Measurements from ENCODE around the gene SYCP2.

Gene SYCP2

GRCh38 chr20:59944726-59945125, 11.3 kb upstream of the SYCP2 start:
- no peak overlapping the region for H3K27ac ChIP-seq
- no peak for TF ChIP-seq CTCF (IDR thresholded peaks at IDR 0.05)
- no peak for DNase-seq
- H3K4me1 ChIP-seq, result peaks cover 0 to 25% (median 6%) of the 10 kb centered on the region in 4 donors
- peaks cover 13 to 33% (median 24%) of the 10 kb centered on the region in 3 donors for H3K36me3 ChIP-seq
- no peaks in the 10 kb centered on the region for H3K9me3 ChIP-seq
- H3K27me3 ChIP-seq, result no peaks in the 10 kb centered on the region
- no peak overlapping the region for H3K4me3 ChIP-seq
- intact Hi-C loops (cut with DNase I; ENCODE audit: low total_unique reads), result no loop called here

- TF ChIP-seq CTCF (IDR thresholded peaks at IDR 0.05), result no peak
- peaks cover 13 to 33% (median 24%) of the 10 kb centered on the region in 3 donors for H3K36me3 ChIP-seq
- H3K27ac ChIP-seq, result peak overlapping the region in 1 of 2 donors; percentile 91
- no peak overlapping the region for H3K4me3 ChIP-seq
- H3K4me1 ChIP-seq, result peaks cover 3 to 42% (median 26%) of the 10 kb centered on the region in 4 donors
- no peak for DNase-seq
- no peaks in the 10 kb centered on the region for H3K9me3 ChIP-seq
- no peaks in the 10 kb centered on the region for H3K27me3 ChIP-seq
- intact Hi-C loops (cut with DNase I; ENCODE audit: low total_unique reads), result no loop called here
Observed at GRCh38 chr20:59942245-59942644, 8.8 kb upstream of the SYCP2 start.

- peaks cover 3 to 48% (median 31%) of the 10 kb centered on the region in 4 donors for H3K4me1 ChIP-seq
- DNase-seq, result no peak
- intact Hi-C loops (cut with DNase I; ENCODE audit: low total_unique reads), result no loop called here
Observed at GRCh38 chr20:59940956-59941294, 7.5 kb upstream of the SYCP2 start.

GRCh38 chr20:59940129-59940955, 6.9 kb upstream of the SYCP2 start, which contains the start of the genes FAM217B and PPP1R3D:
Gene FAM217B (plus strand): TSS chr20:59940389. CDS start chr20:59943944, 3,555 bp downstream.
Gene PPP1R3D (minus strand): TSS chr20:59940305. CDS start chr20:59939931, 374 bp downstream.
- H3K9me3 ChIP-seq, result no peaks in the 10 kb centered on the region
- H3K4me3 ChIP-seq, result peak within 1 kb of the TSS; percentile 63 to 71
- intact Hi-C loops (cut with DNase I; ENCODE audit: low total_unique reads), result no loop called here
- peaks cover 3 to 43% (median 31%) of the 10 kb centered on the region in 4 donors for H3K4me1 ChIP-seq
- DNase-seq, result peak; percentile 99
- peak within 1 kb of the TSS; percentile 88 to 91 for H3K27ac ChIP-seq
- no peaks in the 10 kb centered on the region for H3K27me3 ChIP-seq
- TF ChIP-seq CTCF (IDR thresholded peaks at IDR 0.05), result no peak
- peaks cover 13 to 30% (median 24%) of the 10 kb centered on the region in 3 donors for H3K36me3 ChIP-seq

More at GRCh38 chr20:59940956-59941294, 7.5 kb upstream of the SYCP2 start:
- Histone ChIP-seq H3K27ac (peak overlapping the region; percentile 88 to 91), H3K4me3 (peak overlapping the region; percentile 63 to 71), H3K36me3 (peaks cover 13 to 33% (median 24%) of the 10 kb centered on the region in 3 donors), H3K27me3 (no peaks in the 10 kb centered on the region), H3K9me3 (no peaks in the 10 kb centered on the region)
- TF ChIP-seq CTCF (IDR thresholded peaks at IDR 0.05), result no peak

- intact Hi-C loops (cut with DNase I; ENCODE audit: low total_unique reads), result no loop called here
- Histone ChIP-seq H3K4me3 (peak overlapping the region; percentile 63 to 71), H3K9me3 (no peaks in the 10 kb centered on the region), H3K36me3 (peaks cover 13 to 25% (median 19%) of the 10 kb centered on the region in 3 donors), H3K27ac (peak overlapping the region; percentile 88 to 91), H3K27me3 (no peaks in the 10 kb centered on the region), H3K4me1 (peaks cover 3 to 41% (median 31%) of the 10 kb centered on the region in 4 donors)
- peak in 1 of 2 donors; percentile 35 for DNase-seq
- TF ChIP-seq CTCF (IDR thresholded peaks at IDR 0.05), result no peak
Observed at GRCh38 chr20:59939879-59940128, 6.4 kb upstream of the SYCP2 start.
